ENCODE results near the gene PCNX1.
"Not testable (repeated sequence)": the region's sequence is repeated elsewhere in the genome, so short reads cannot be mapped to it uniquely, and the experiment has no call there.

PCNX1 gene

GRCh38 chr14:70917633-70918032 lies 10.4 kb downstream of the PCNX1 start:
- no peak for DNase-seq

GRCh38 chr14:70919774-70920173 lies 12.5 kb downstream of the PCNX1 start:
- no peak for DNase-seq

DNA sequence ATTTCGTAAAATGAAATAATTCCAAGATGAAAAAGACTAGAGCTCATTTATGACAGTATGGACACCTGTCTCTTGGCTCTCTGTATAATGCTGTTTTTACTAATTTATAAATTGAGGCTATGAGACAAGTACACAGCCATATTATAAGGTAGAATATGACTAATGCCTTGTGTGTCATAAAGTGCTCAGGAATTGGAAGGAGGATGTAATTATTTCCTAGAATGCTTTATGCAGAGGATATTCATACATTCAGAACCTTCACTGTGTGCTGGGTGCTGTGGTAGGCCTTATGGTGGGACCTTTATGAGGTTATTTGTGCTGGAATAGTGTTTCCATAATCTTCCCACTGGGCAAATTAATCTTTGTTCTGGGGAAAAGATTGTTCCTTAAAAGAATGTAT lies 13.3 kb downstream of the PCNX1 start:
- DNase-seq = no peak

GRCh38 chr14:70921669-70922068 lies 14.4 kb downstream of the PCNX1 start:
- DNase-seq = no peak

GRCh38 chr14:70924521-70924920 lies 17.3 kb downstream of the PCNX1 start:
- no peak for DNase-seq

- no peak for DNase-seq
Measured at GRCh38 chr14:70926235-70926830, 19.1 kb downstream of the PCNX1 start.

GRCh38 chr14:70931008-70931407 lies 23.7 kb downstream of the PCNX1 start:
- no peak for DNase-seq

DNA sequence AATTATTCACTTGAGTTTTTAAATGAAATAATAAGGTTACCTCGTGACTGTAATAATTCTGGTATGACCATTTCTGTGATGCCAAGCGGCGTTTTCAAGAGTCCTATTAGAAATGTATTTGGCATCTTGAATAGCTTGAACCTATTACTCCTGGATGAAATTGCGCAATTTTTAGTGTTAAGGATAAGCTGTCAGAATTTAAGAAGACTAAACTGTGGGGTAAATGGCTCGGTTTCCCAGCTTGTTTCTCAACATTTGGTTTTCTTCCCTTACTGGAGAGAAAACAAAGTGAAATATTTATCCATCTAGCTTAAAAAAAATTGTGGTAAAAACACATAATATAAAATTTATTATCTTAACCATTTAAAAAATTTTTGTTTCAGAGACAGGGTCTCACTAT lies 26.8 kb downstream of the PCNX1 start:
- DNase-seq = no peak

GRCh38 chr14:70934502-70935134 lies 27.4 kb downstream of the PCNX1 start:
- no peak for DNase-seq

- no peak for DNase-seq
Measured at GRCh38 chr14:70935135-70935534, 27.9 kb downstream of the PCNX1 start.

DNA sequence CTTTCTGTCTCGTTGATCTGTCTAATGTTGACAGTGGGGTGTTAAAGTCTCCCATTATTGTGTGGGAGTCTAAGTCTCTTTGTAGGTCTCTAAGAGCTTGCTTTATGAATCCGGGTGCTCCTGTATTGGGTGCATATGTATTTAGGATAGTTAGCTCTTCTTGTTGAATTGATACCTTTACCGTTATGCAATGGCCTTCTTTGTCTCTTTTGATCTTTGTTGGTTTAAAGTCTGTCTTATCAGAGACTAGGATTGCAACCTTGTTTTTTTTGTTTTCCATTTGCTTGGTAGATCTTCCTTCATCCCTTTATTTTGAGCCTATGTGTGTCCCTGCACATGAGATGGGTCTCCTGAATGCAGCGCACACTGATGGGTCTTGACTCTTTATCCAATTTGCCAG lies 32.4 kb downstream of the PCNX1 start:
- DNase-seq = not testable (repeated sequence)

DNA sequence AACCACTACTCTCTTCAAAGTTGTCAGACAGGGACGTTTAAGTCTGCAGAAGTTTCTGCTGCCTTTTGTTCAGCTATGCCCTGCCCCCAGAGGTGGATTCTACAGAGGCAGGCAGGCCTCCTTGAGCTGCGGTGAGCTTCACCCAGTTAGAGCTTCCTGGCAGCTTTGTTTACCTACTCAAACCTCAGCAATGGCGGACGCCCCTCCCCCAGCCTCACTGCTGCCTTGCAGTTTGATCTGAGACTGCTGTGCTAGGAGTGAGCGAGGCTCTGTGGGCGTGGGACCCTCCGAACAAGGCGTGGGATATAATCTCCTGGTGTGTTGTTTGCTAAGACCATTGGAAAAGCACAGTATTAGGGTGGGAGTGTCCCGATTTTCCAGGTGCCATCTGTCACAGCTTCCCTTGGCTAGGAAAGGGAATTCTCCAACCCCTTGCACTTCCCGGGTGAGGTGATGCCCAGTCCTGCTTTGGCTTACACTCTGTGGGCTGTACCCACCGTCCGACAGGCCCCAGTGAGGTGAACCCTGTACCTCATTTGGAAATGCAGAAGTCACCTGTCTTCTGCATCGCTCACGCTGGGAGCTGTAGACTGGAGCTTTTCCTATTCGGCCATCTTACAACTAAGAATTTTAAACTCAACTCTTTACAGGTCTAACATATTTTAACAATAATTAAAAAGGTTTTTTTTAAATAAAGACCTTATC lies 34.5 kb downstream of the PCNX1 start:
- not testable (repeated sequence) for DNase-seq

DNA sequence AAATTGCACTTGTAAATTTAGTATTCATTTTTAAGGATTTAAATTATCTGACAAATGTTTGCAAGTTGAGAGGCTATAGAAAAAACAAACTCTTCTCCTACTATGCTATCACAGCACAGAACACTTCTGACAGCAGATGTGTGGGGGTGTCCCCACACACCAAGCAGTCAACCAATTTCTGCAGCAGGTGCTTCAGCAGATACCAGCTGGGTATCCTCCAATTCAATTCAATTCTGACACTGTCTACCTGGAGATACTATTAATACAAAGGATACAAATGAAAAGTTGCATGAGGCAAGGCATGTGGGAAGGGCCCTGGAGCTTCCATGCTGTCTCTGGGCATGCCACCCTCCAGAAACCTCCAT lies 35.1 kb downstream of the PCNX1 start:
- DNase-seq = no peak

GRCh38 chr14:70942721-70943120 lies 35.5 kb downstream of the PCNX1 start:
- DNase-seq = not testable (repeated sequence)

- no peak for DNase-seq
Measured at GRCh38 chr14:70943838-70944237, 36.6 kb downstream of the PCNX1 start.

GRCh38 chr14:70947739-70948138 lies 40.5 kb downstream of the PCNX1 start:
- DNase-seq = no peak

DNA sequence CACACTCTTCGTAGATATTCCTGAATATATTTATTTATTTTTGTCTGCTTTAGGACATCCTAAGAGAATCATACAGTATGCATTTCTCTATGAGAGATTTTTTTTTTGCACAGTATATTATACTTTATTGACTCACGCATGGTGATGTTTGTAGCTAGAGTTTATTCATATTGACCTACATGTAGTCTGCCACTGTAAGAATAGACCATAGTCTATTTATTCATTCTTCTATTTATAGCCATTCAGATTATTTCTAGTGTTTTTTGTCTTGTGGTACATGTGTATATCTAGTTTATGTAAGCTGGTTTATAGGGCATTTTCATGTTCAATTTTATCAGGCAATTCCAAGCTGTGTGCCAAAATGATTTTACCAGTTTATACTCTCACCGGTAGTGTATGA lies 45.2 kb downstream of the PCNX1 start:
- no peak for DNase-seq

DNA sequence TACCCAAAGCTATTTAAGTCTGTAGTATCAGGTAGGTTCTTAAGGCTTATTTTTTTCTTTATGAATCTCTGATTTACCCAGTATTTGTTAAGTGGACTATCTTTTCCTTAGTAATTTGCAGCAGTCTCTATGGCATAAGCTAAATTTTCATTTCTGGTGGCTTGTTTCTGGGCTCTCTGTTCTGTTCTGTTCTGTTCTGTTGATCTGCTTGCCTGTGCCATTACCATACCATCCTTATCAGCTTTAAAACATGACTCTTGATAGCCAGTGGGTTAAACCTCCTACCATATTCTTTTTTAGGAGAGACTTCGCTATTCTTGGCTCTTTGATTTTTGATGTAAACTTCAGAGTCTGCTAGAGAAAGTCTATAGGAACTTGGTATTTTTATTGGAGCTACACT lies 46.8 kb downstream of the PCNX1 start:
- no peak for DNase-seq

DNA sequence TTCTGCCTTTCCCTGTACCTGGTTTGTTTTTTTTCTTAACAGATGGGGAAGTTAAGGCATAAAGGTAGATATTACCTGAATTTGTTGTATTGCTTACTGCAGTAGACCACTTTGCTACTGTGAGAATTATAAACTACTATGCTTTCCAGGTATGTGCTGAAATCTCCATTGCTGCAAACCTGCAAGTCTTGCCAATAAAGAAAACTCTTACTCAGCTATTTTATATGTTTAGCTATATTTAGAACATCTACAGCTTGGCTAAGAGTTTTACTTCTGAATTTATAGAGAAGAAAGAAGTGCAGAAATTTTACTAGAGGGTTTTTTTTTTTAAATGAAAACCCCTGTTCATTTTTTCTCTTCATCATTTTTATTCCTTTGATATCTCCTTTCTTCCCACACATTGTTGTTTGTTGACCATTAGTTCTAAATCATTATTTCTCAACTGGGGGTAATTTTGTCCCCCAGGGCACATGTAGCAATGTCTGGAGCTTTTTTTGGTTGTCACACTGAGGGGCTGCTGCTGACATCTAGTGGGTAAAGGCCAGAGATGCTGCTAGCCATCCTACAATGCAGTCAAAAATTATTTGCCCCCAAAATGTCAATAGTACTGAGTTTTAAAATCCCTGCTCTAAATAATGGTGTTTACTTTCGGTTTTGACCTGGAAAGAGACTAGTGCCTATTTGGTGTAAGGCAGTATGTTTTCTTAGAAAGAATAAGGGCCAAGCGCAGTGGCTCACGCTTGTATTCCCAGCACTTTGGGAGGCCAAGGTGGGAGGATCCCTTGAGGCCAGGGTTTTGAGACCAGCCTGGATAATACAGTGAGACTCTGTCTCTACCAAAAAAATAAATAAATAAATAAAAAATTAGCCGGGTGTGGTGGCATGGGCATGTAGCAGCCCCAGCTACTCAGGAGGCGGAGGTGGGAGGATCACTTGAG lies 48.6 kb downstream of the PCNX1 start:
- no peak for DNase-seq

- no peak for DNase-seq
Measured at GRCh38 chr14:70956511-70956910, 49.3 kb downstream of the PCNX1 start.

DNA sequence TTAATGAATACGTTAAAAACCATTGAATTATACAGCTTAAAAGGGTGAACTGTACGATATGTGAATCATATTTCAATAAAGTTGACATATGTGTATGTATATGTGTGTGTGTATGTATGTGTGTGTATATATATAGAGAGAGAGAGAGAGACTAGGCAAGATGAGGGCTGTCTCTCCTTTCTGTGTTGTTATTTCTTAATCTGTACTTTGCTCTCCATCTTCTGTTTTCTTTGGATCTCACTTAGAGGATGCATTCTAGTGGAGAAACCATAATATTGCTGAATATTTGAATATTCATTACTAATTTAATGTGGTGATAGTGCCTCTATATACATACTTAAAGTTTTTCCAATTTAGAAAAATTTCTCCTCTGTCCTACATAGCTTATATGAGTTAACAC lies 50.5 kb downstream of the PCNX1 start:
- no peak for DNase-seq

DNA sequence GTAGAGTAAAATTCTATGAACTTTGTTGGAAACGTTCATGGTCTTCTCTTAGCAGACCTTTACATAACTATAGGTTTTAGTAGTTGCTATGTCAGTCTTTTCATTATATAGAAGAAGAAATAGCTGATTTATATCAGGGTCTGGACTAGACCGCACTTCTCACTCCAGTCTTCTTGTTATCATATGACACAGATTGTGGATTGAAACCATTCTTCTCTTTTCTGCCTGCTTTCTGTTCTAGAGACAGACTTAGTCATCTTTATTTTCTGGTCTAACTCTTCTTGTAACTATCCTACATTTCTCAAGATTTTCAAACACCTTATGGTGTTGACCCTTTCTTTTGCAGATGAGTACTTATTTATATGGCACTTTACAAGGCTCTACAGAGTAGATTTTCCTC lies 55.7 kb downstream of the PCNX1 start:
- no peak for DNase-seq

DNA sequence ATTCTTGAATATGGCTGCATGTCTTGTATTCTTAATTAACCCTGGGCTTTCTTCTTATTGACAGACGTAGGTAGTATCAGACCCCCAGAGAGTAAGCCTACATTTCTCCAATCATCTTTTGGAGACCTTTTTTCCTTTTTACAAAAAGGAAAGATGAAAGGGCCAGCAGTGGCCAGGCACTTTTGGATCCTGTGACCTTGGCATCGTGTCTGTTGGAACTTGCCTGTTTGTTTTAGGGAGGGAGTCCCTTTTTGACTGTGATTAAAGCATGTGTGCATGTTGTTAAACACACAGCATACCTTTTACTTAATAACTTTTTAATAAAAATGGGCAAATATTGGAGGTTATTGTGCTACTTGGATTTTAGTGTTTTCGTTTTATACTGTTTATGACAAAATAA lies 57.2 kb downstream of the PCNX1 start:
- no peak for DNase-seq
